ENCODE measurements around the gene HCN1. TPM values are rescaled to one million over a fixed set of nuclear protein-coding genes. Genes with fewer than 3 reads are reported as not detected.

The HCN1 gene
- total RNA-seq, 2 donors from 2014 or later: 0.07 to 0.11 TPM

- no peaks in the 10 kb centered on the region for H3K9me3 ChIP-seq
- intact Hi-C loops (cut with DNase I): no loop called here
Measured at GRCh38 chr5:45288746-45289145, 407.4 kb downstream of the HCN1 start.

GRCh38 chr5:45284436-45284835 lies 411.7 kb downstream of the HCN1 start:
- no peak overlapping the region for H3K4me3 ChIP-seq
- no peaks in the 10 kb centered on the region for H3K9me3 ChIP-seq
- DNase-seq: no peak
- H3K36me3 ChIP-seq: no peaks in the 10 kb centered on the region
- TF ChIP-seq, protein P1, sequence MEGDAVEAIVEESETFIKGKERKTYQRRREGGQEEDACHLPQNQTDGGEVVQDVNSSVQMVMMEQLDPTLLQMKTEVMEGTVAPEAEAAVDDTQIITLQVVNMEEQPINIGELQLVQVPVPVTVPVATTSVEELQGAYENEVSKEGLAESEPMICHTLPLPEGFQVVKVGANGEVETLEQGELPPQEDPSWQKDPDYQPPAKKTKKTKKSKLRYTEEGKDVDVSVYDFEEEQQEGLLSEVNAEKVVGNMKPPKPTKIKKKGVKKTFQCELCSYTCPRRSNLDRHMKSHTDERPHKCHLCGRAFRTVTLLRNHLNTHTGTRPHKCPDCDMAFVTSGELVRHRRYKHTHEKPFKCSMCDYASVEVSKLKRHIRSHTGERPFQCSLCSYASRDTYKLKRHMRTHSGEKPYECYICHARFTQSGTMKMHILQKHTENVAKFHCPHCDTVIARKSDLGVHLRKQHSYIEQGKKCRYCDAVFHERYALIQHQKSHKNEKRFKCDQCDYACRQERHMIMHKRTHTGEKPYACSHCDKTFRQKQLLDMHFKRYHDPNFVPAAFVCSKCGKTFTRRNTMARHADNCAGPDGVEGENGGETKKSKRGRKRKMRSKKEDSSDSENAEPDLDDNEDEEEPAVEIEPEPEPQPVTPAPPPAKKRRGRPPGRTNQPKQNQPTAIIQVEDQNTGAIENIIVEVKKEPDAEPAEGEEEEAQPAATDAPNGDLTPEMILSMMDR (IDR thresholded peaks at IDR 0.05): no peak
- no peaks in the 10 kb centered on the region for H3K27me3 ChIP-seq
- H3K4me1 ChIP-seq: no peaks in the 10 kb centered on the region
- intact Hi-C loops (cut with DNase I): no loop called here
- H3K9ac ChIP-seq (ENCODE audit: low read depth in 2 of 2, low read length in 2 of 2): no peak overlapping the region
- no peak overlapping the region for H3K27ac ChIP-seq

More at GRCh38 chr5:45288746-45289145, 407.4 kb downstream of the HCN1 start:
- no peak for DNase-seq
- Histone ChIP-seq H3K36me3 (no peaks in the 10 kb centered on the region), H3K27ac (no peak overlapping the region), H3K4me3 (no peak overlapping the region), H3K4me1 (no peaks in the 10 kb centered on the region), H3K9ac (ENCODE audit: low read depth in 2 of 2, low read length in 2 of 2) (no peak overlapping the region), H3K27me3 (no peaks in the 10 kb centered on the region)
- TF ChIP-seq, protein P1 (IDR thresholded peaks at IDR 0.05): no peak

- Histone ChIP-seq H3K27me3 (no peaks in the 10 kb centered on the region), H3K4me1 (no peaks in the 10 kb centered on the region), H3K27ac (no peak overlapping the region), H3K4me3 (no peak overlapping the region), H3K9me3 (no peaks in the 10 kb centered on the region), H3K36me3 (no peaks in the 10 kb centered on the region), H3K9ac (ENCODE audit: low read depth in 2 of 2, low read length in 2 of 2) (no peak overlapping the region)
- intact Hi-C loops (cut with DNase I): no loop called here
- no peak for DNase-seq
- TF ChIP-seq, protein P1 (IDR thresholded peaks at IDR 0.05): no peak
Measured at GRCh38 chr5:45281081-45281480, 415.1 kb downstream of the HCN1 start.

DNA sequence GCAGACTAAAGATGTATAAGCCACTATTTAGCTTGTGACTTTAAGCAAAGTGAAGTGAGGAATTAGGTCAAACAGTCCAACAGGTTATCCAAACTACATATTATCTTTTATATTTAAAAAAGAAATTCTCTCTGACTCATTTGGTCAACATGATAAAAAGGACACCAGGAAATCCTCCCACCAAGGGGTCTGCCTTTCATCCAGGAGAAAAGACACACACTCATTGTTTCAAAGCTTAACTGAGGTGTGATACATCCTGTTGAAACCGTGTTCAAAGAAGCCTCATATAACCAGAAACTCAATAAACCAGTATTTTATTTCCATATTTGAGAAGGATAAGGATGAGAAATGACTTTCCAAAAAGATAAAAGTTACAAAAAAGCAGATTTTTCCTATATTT lies 417.1 kb downstream of the HCN1 start:
- DNase-seq: no peak
- TF ChIP-seq, protein P1 (IDR thresholded peaks at IDR 0.05): no peak
- Histone ChIP-seq H3K4me3 (no peak overlapping the region), H3K27ac (no peak overlapping the region), H3K4me1 (no peaks in the 10 kb centered on the region), H3K9me3 (no peaks in the 10 kb centered on the region), H3K27me3 (no peaks in the 10 kb centered on the region), H3K9ac (ENCODE audit: low read depth in 2 of 2, low read length in 2 of 2) (no peak overlapping the region), H3K36me3 (no peaks in the 10 kb centered on the region)
- intact Hi-C loops (cut with DNase I): no loop called here

GRCh38 chr5:45277860-45278259 lies 418.3 kb downstream of the HCN1 start:
- H3K27me3 ChIP-seq: no peaks in the 10 kb centered on the region
- TF ChIP-seq, protein P1 (IDR thresholded peaks at IDR 0.05): no peak
- no peaks in the 10 kb centered on the region for H3K9me3 ChIP-seq
- no peak overlapping the region for H3K27ac ChIP-seq
- H3K4me3 ChIP-seq: no peak overlapping the region
- no peak for DNase-seq
- intact Hi-C loops (cut with DNase I): no loop called here
- H3K4me1 ChIP-seq: no peaks in the 10 kb centered on the region
- no peaks in the 10 kb centered on the region for H3K36me3 ChIP-seq
- H3K9ac ChIP-seq (ENCODE audit: low read depth in 2 of 2, low read length in 2 of 2): no peak overlapping the region

DNA sequence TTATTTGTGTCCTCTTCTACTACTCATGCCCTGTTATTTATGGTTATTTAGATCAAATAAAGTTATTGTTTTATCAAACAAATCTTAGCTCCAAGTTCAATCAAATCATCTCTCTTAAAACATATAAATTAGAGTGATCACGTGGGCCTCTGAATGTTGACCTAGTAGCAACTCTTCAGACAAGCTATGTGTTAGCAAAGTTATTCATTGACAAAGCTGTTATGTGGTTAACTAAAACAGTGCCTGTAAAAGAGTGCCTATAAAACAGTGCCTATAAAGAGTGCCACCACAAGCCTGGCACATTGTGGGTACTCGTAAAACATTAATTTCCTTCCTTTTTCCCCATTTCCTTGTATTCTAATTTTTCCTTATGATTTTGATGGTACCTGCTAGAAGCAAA lies 421.9 kb downstream of the HCN1 start:
- H3K9ac ChIP-seq (ENCODE audit: low read depth in 2 of 2, low read length in 2 of 2): no peak overlapping the region
- no peak overlapping the region for H3K4me3 ChIP-seq
- no peaks in the 10 kb centered on the region for H3K36me3 ChIP-seq
- H3K9me3 ChIP-seq: no peaks in the 10 kb centered on the region
- no peak overlapping the region for H3K27ac ChIP-seq
- no peaks in the 10 kb centered on the region for H3K4me1 ChIP-seq
- DNase-seq: peak; percentile 22
- TF ChIP-seq, protein P1 (IDR thresholded peaks at IDR 0.05): no peak
- intact Hi-C loops (cut with DNase I): no loop called here
- H3K27me3 ChIP-seq: no peaks in the 10 kb centered on the region
